HG03097 (cell line): ENCODE data around the gene VPREB1.
"Not testable (repeated sequence)": the region's sequence is repeated elsewhere in the genome, so short reads cannot be mapped to it uniquely, and the experiment has no call there.

Experiments
- ATAC-seq: cut with Tn5 transposase; IDR thresholded peaks from one replicate; pipeline ENCODE4 v1.9.1; 2021; ENCODE audit not compliant: unreplicated experiment, low FRiP score

VPREB1 gene

DNA sequence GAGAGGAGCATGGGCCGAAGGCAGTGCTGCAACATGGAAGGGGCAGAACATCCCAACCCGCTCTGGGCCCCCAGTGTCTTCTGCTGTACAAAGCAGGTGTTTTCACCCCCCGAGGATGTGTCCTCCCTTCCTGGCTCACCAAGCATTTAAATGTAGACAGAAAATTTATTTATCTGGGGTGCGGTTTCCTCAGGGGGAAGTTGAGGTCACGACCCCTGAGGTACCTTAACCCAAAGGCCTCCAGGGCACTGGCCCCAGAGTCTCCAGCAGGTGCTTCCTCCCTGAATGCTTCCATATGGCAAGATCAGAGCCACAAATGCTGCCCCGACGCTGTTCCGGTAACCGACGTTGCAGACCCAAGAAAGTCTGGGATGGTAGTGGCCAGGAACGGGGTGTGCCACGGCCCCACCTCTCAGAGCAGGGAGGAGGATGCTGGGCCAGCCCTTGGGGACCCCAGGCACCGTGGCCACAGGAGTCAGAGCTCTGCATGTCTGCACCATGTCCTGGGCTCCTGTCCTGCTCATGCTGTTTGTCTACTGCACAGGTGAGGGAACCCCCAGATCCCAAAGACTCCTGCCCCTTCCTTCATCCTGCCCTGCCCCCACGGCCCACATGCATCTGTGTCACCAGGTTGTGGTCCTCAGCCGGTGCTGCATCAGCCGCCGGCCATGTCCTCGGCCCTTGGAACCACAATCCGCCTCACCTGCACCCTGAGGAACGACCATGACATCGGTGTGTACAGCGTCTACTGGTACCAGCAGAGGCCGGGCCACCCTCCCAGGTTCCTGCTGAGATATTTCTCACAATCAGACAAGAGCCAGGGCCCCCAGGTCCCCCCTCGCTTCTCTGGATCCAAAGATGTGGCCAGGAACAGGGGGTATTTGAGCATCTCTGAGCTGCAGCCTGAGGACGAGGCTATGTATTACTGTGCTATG lies at the start of gene VPREB1:
Gene VPREB1 (plus strand): TSS at position 471 of the 935 bp plus-strand sequence. CDS start 28 bp downstream, at position 499.
- no peak for ATAC-seq

GRCh38 chr22:22194931-22195264 lies 49.7 kb upstream of the VPREB1 start:
- no peak for ATAC-seq

DNA sequence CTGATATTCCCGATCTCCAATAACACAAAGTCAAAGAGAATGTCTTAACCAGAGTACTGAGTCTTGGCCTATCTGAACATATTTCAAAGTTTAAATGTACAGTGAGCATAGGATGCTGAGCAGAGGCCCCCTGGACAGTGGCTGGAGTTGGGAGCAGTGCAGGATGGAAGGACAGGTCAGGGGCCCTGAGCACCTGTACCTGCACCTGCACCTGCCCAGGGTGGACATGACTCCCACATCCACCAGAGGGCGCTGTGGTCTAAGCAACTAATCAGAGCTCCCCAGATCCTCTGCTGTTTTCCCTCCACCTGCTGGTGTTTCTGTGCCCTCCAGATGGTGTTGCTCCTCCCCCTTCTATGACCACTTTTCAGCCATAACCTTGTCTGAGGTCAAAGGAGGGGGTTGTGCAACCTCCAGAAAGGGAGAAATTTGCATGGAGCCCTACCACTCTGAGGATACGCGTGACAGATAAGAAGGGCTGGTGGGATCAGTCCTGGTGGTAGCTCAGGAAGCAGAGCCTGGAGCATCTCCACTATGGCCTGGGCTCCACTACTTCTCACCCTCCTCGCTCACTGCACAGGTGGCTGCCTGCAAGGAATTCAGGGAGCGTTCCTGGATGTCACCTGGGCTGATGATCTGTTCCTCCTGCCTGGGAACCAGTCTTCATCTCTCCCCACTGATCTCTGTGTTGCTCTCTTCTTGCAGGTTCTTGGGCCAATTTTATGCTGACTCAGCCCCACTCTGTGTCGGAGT lies 49.1 kb upstream of the VPREB1 start:
- ATAC-seq: peak; percentile 78

DNA sequence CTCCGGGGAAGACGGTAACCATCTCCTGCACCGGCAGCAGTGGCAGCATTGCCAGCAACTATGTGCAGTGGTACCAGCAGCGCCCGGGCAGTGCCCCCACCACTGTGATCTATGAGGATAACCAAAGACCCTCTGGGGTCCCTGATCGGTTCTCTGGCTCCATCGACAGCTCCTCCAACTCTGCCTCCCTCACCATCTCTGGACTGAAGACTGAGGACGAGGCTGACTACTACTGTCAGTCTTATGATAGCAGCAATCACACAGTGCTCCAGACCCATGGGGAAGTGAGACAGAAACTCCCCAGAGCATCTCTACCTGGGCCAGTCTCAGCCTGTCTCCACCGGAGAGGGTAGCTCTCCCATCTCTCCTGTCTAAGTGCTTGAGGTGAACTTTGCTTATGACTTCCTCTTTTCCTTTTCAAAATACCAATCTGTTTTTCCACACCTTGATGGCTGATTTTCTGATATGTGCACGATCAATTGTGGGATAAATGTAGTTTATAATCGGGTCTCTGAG lies 48.5 kb upstream of the VPREB1 start:
- peak; percentile 44 for ATAC-seq

DNA sequence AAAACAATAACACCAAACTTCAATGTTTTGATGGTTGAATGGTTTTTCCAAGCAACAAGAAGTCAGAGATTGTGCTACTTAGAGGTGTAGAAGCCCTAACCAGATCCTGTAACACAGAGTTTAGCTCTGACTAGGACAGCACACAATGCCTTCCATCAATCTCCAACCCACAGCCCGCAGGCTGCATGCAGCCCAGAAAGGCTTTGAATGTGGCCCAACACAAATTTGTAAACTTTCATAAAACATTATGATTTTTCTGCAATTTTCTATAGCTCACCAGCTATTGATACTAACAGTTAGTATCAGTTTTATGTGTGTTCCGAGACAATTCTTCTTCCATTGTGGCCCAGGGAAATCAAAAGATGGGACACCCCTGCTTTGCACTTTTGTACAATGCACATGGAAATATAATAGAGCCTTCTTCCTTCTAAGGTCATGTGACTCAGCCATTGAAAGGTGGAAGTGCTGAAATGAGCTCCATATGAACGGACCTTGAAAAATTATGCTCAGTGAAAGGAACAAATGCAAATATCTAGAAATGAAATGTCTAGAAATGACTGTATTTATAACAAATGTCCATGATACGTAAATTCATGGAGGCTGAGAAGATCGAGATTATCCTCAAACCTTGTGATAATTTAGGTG lies 47.6 kb upstream of the VPREB1 start:
- ATAC-seq: no peak

- ATAC-seq: no peak
Measured at GRCh38 chr22:22197993-22198402, 46.6 kb upstream of the VPREB1 start.

DNA sequence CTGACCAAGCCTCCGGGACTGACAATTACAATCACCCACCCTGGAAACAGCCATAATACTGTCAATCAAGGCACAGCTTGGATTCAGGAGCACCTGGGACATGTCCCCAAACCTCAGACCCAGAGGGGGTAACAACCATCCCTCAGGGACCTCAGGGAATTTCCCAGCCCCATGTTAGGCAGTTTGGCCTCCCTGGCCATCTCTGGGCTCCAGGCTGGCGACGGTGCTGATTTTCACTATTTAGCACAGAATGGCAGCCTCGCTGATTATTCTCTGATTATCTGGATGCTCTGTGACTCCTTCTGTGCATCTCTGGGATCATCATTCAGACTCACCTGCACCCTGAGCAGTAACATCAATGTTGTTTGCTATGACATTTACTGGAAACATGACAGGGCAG lies 45.8 kb upstream of the VPREB1 start:
- ATAC-seq: no peak

GRCh38 chr22:22199634-22200033 lies 45.0 kb upstream of the VPREB1 start:
- ATAC-seq: no peak

DNA sequence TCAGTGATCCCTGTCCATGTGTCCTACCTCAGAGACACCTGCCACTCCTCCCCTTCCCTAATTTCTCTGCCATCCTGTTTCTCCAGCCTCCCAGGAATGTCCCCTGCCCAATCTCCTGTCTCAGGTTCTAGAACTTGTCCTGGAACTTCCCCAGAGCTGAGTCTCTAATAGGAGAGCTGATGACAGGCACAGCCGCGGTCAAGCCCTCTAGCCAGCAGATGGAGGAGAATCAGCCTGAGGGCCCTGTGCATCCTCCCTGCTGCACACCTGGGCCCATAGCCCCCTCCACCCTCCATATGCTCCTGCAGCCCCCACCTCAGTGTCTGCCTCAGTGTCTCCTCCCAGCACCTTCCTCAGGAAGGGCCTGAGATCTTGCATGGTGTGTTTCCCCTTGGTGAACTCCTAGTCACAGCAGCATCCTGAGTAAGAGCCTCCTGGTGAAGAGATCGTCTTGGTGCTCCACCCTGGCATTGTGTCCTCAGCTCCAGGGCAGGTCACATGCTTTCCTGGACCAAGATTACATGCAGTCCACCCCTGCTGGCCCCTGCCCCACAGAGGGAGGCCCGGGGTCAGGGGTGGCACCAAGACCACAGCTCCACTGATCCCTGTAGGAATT lies 43.9 kb upstream of the VPREB1 start:
- ATAC-seq: peak; percentile 9

DNA sequence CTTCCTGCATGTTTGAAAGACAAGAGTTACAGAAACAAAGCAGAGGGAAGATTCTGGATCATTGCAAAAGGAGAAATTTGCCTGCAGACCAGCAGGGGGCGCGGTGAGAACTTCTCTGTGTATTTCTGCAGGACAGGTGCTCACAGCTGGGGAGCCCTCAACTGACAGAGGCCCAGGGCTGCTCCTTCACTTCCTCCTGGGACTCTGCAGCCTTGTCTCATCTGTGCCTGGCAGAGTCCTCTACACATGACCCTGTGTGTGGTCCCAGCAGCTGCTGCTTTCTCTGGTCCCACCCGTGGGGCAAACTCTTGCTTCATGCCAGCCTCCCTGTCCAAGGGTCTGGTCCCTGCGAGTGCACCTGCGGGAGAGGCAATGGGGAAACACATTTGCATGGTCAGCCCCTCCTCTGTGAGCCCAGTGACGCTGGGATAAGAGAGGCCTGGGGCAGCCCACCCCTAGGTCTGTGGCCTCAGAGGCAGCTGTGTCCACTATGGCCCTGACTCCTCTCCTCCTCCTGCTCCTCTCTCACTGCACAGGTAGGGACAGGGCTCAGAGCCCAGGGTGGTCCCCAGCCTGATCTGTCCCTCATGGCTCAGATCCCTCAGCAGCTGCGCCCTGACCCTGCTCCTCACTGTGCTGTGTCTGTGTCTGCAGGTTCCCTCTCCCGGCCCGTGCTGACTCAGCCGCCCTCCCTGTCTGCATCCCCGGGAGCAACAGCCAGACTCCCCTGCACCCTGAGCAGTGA lies 43.2 kb upstream of the VPREB1 start:
- peak; percentile 50 for ATAC-seq

GRCh38 chr22:22201930-22202343 lies 42.6 kb upstream of the VPREB1 start:
- ATAC-seq: peak; percentile 11

GRCh38 chr22:22203048-22203971 lies 41.3 kb upstream of the VPREB1 start:
- ATAC-seq: no peak

DNA sequence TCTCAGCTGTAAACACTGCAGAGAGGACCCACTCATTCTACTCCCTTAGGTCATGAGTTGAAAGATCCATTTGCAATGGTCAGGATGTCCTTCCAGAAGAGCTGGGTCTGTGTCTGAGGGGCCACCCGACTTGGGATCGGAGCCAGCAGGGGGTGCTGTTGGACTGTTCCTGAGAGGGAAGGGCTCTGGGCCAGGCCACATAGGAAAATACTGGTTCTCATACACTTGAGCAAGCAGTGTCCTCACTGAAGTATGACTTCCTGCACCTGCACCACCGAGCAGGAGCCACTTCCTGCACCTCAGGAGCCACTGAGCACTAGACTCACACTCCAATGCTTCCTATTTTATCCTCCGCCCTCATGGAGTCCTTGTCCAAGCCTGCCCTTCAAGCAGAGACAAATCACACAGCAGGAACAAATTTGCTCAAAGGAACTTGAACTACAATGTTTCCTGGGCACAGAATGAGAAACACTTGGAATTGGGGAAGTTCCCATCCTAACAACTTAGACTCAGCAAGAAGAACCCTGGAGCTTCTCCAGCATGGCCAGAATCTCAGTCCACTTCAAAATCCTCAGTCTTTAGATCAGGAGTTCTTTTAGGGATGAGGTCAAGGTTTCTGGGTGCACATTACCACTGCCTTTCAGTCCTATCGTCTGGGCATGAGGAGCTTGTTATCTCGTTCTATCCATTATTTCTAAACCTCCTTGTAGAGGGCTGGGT lies 36.6 kb upstream of the VPREB1 start:
- ATAC-seq: peak; percentile 69

DNA sequence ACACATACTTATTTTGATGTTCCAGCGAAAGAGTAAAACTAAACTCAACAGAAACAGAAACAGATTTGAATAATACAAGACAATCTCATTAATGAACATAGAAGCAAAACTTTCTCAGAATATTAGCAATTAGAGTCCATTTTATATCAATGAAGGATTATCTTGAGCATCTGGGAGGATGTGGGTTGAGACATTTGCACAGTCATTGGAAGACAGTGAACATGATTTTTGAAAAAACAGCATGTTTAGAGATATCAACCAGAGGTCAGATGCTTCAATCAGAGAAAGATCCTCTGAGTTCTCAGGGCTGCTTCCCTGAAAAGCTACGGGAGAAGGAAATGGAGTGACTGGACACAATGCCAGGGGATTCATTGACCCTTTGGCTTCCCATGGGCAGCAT lies 35.9 kb upstream of the VPREB1 start:
- no peak for ATAC-seq

DNA sequence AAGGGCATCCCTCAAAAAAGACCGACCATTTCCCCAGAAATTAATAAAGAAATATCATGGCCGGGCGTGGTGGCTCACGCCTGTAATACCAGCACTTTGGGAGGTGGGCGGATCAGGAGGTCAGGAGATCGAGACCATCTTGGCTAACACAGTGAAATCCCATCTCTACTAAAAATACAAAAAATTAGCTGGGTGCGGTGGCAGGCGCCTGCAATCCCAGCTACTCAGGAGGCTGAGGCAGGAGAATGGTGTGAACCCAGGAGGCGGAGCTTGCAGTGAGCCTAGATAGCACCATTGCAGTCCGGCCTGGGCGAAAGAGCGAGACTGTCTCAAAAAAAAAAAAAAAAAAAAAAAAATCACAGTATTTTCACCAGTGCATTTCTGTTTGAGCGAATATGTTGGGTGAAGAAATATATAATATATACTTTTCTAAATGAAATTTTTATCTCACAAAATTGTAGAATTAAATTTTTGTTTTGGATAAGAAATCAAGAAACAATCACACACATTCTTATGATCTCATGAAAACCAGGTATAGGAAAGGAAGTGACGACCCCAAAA lies 35.4 kb upstream of the VPREB1 start:
- not testable (repeated sequence) for ATAC-seq

GRCh38 chr22:22210375-22210774 lies 34.2 kb upstream of the VPREB1 start:
- ATAC-seq: peak; percentile 38

DNA sequence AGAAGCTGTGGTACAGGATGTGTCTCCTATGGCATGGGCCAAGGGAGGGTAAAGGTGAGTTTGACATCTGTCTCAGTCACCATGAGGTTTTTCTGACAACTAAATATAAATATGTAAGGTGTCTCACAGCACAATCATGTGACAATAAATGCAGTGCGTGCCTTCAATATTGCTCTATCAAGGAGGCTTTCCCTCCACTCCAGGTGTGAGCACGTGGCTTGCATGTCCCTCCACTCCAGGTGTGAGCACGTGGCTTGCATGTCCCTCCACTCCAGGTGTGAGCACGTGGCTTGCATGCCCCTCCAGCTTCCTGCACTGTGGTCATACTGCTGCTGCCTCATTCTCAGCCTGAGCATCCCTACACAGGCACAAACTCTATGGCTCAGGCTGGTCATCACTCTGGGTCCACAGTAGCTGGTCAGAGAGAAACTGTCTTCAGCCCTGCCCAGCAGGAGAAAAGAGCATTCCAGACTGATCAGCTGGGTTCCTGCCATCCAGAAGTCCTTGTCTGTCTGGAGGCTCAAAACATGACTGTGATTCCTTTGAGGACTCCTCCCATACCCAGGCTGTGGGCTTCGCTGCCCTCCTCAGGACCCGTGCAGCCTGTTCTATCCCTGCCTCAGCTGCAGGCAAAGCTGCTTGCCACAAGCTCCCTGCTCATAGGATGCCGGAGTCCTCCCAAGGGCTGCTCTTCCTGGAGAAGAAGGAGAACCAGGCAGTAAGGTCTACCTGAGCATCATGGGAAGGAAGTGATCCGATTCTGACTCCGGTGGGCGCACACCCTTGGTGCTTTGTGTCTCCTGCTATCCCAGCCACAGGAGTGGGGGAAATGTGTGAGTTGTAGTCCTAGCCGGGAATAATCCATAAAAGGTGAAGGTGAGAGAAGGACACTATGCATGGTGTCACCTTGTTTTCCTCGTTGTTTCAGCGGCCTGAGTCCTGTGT lies 33.4 kb upstream of the VPREB1 start:
- no peak for ATAC-seq
